Liver (tissue), 3 donors: ENCODE results near the gene C9orf85.

Source experiments
- ATF3 ChIP-seq: IDR thresholded peaks from 2 replicates; pipeline ENCODE4 v1.6.1; 2016; ENCODE audit warnings: antibody characterized with exemption
- CTCF ChIP-seq: fragments of 150-350 bp; IDR thresholded peaks from 2 replicates; pipeline ENCODE4 v1.5.1; 2017; ENCODE audit warnings: improper control_type of control experiment, low read depth, low read length; ENCODE audit not compliant: missing input control
- EGR1 ChIP-seq, 2 donors: IDR thresholded peaks; 2 replicates each; pipeline ENCODE4 v1.6.1; 2016 to 2018; ENCODE audit warnings: antibody characterized with exemption in 2 of 2, low read depth in 2 of 2
- HNF4A ChIP-seq, 2 donors: conservative IDR thresholded peaks; 2 replicates each; pipeline ENCODE4 v1.6.1; 2016; ENCODE audit warnings: antibody characterized with exemption in 2 of 2, mild to moderate bottlenecking in 2 of 2
- HNF4G ChIP-seq: IDR thresholded peaks from 2 replicates; pipeline ENCODE4 v1.6.1; 2016; ENCODE audit warnings: antibody characterized with exemption
- MAX ChIP-seq: IDR thresholded peaks from 2 replicates; pipeline ENCODE4 v1.6.1; 2016; ENCODE audit warnings: antibody characterized with exemption
- NR2F2 ChIP-seq: IDR thresholded peaks from 2 replicates; pipeline ENCODE4 v1.6.1; 2016; ENCODE audit warnings: antibody characterized with exemption
- RAD21 ChIP-seq, 2 donors: IDR thresholded peaks; 2 replicates each; pipeline ENCODE4 v1.6.1; 2016; ENCODE audit warnings: antibody characterized with exemption in 2 of 2, mild to moderate bottlenecking in 2 of 2
- REST ChIP-seq: IDR thresholded peaks from 2 replicates; pipeline ENCODE4 v1.6.1; 2016; ENCODE audit warnings: antibody characterized with exemption, mild to moderate bottlenecking
- RXRA ChIP-seq, 2 donors: IDR thresholded peaks; 2 replicates each; pipeline ENCODE4 v1.6.1; 2017 to 2018; ENCODE audit warnings: antibody characterized with exemption in 2 of 2, mild to moderate bottlenecking in 1 of 2
- SP1 ChIP-seq: IDR thresholded peaks from 2 replicates; pipeline ENCODE4 v1.6.1; 2018; ENCODE audit warnings: antibody characterized with exemption, mild to moderate bottlenecking
- TAF1 ChIP-seq: conservative IDR thresholded peaks from 2 replicates; pipeline ENCODE4 v1.6.1; 2016; ENCODE audit warnings: antibody characterized with exemption, mild to moderate bottlenecking
- YY1 ChIP-seq: IDR thresholded peaks from 2 replicates; pipeline ENCODE4 v1.6.1; 2016; ENCODE audit warnings: antibody characterized with exemption, mild to moderate bottlenecking
- ZBTB33 ChIP-seq: IDR thresholded peaks from 2 replicates; pipeline ENCODE4 v1.6.1; 2016; ENCODE audit warnings: antibody characterized with exemption
- donor health status: healthy.
- donor health status: healthy.

GRCh38 chr9:71909887-71910649, 1.4 kb upstream of the C9orf85 start:
- TF ChIP-seq REST (no peak), CTCF (no peak), HNF4G (no peak), TAF1 (no peak), NR2F2 (no peak), MAX (no peak), EGR1 (IDR thresholded peaks at IDR 0.05; ENCODE audit: low read depth in 2 of 2) (no peak), RXRA (IDR thresholded peaks at IDR 0.05) (no peak), ATF3 (no peak), SP1 (no peak), HNF4A (conservative IDR thresholded peaks at IDR 0.05) (no peak), YY1 (no peak), RAD21 (IDR thresholded peaks at IDR 0.05) (no peak), ZBTB33 (no peak)
